Progenitor cell of endocrine pancreas (in vitro differentiated cells): ENCODE results near the gene SHISAL2B. TPM values are rescaled to one million over a fixed set of nuclear protein-coding genes. Genes with fewer than 3 reads are reported as not detected.

Experiments
- DNase-seq: peaks from one replicate; pipeline ENCODE4 v3.0.0; 2021; ENCODE audit warnings: low spot score; ENCODE audit not compliant: unreplicated experiment
- H3K27ac Mint-ChIP-seq: 2 replicates; pipeline ENCODE4 v1.8.0; 2021; ENCODE audit warnings: mild to moderate bottlenecking, moderate library complexity, mixed read lengths
- H3K27me3 Mint-ChIP-seq: 2 replicates; pipeline ENCODE4 v1.8.0; 2021; ENCODE audit warnings: mixed read lengths
- H3K36me3 Mint-ChIP-seq: 2 replicates; pipeline ENCODE4 v1.8.0; 2022; ENCODE audit warnings: mixed read lengths; ENCODE audit not compliant: insufficient read depth
- H3K4me1 Mint-ChIP-seq: 2 replicates; pipeline ENCODE4 v1.8.0; 2021; ENCODE audit warnings: low read depth, mixed read lengths
- H3K4me3 Mint-ChIP-seq: 2 replicates; pipeline ENCODE4 v1.8.0; 2021; ENCODE audit warnings: low read depth, mild to moderate bottlenecking, moderate library complexity, mixed read lengths
- H3K9me3 Mint-ChIP-seq: 2 replicates; pipeline ENCODE4 v1.8.0; 2021; ENCODE audit warnings: low read depth, mixed read lengths
- CTCF ChIP-seq: fragments of 200-600 bp; sonication (generic); IDR thresholded peaks from one replicate; pipeline ENCODE4 v1.5.0; 2021; ENCODE audit warnings: antibody characterized with exemption, mild to moderate bottlenecking; ENCODE audit not compliant: unreplicated experiment
- total RNA-seq: library from RNA; stranded (reverse); gene quantifications from 2 replicates; pipeline ENCODE4 v1.2.1, GENCODE V29; 2021

SHISAL2B gene
- total RNA-seq, 1 donor from 2014 or later: not detected

- H3K4me1 Mint-ChIP-seq: peaks cover 21% of the 10 kb centered on the region
- H3K27ac Mint-ChIP-seq: peak overlapping the region; percentile 50
- H3K27me3 Mint-ChIP-seq: no peaks in the 10 kb centered on the region
- no peak for DNase-seq
- TF ChIP-seq CTCF: no peak
- peak overlapping the region; percentile 97 for H3K4me3 Mint-ChIP-seq
- H3K36me3 Mint-ChIP-seq: peaks cover 2% of the 10 kb centered on the region
- H3K9me3 Mint-ChIP-seq: no peaks in the 10 kb centered on the region
Measured at GRCh38 chr5:64766941-64767340, 76.6 kb downstream of the SHISAL2B start.

Other genes starting within 250 kb of the SHISAL2B start
- 0.14 TPM in 1 of 2 replicates, not detected in the other for gene RGS7BP, start 184.5 kb upstream of the SHISAL2B start, total RNA-seq
- gene SREK1IP1, start 78.2 kb downstream of the SHISAL2B start, total RNA-seq: 25.8 and 26.5 TPM in 2 replicates
- gene CWC27, start 78.4 kb downstream of the SHISAL2B start, total RNA-seq: 33.4 and 33.9 TPM in 2 replicates